ENCODE measurements around the gene SH3TC2.

The SH3TC2 gene

DNA sequence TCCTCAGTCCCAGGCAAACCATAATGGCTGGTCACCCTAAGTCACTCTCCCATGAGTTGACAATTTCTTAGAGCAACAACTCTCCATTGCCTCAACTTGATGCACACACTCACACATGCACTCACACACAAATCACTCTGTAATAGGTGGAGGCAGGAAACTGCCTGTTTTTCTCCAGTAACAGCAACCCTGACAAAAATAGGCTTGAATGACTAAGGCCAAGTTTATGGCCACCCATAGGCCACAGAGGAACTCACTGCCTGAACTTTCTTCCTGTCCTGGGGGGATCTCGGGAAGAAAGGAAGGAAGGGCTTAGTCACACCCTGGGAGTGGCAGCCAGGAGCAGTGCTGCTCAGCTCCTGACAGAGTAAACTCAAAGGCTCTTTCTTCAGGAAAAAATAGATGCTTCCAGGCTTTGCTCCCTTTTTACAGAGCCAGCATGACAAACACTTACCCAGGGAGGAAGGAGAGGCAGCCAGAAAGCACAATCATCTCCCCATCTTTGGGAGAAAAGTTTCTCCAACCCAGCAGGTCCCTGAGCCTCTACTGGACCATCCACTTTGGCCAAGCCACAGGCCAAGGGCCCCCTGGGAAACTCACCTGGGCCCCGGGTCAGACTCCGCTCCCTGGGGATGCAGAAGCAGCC lies 368 bp downstream of the SH3TC2 start:
- no peak for DNase-seq (ENCODE audit: low read depth, low spot score)
- no peak overlapping the region for H3K4me3 ChIP-seq (ENCODE audit: low read length)

DNA sequence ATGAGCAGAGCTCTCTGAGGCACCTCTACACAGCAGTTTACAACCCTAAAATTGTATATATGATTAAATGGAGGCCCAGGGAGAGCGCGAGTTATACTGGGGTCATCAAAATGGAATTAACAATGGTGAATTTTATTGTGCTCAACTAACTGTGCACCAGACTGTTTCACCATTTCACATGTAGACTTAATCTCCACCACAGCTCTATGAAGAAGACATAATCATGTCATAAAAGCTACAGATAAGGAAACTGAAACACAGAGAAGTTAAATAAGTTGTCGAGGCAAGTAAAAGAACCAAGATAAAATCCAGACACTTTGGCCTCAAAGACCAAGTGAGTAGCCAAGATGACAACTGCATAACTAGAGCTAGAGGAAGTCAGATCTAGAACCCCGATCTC lies 1.5 kb downstream of the SH3TC2 start:
- no peak for DNase-seq (ENCODE audit: low read depth, low spot score)
- no peak overlapping the region for H3K4me3 ChIP-seq (ENCODE audit: low read length)

DNA sequence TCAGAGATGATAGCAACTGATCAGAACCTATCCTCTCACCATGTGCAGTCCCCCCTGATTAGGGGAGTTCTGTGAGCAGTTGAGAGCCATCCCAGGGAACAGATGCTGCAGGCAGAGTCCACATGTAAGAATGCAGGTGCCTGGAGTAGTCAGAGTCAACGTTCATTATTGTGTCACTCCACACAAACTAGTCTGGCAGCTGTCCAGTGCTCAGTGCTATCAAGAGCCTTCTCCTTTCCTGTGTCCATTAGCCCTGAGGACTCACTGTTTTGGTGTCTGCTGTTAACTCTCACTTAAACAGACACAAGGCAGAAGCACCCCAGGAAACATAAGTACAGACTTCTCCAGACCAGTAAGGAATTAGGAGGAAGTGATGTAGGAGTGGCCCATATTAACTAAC lies 2.5 kb downstream of the SH3TC2 start:
- no peak for DNase-seq (ENCODE audit: low read depth, low spot score)
- H3K4me3 ChIP-seq (ENCODE audit: low read length): no peak overlapping the region

- DNase-seq (ENCODE audit: low read depth, low spot score): no peak
- no peak overlapping the region for H3K4me3 ChIP-seq (ENCODE audit: low read length)
Measured at GRCh38 chr5:149056616-149057165, 6.2 kb downstream of the SH3TC2 start.

GRCh38 chr5:149054416-149054815 lies 8.4 kb downstream of the SH3TC2 start:
- no peak for DNase-seq (ENCODE audit: low read depth, low spot score)
- no peak overlapping the region for H3K4me3 ChIP-seq (ENCODE audit: low read length)

DNA sequence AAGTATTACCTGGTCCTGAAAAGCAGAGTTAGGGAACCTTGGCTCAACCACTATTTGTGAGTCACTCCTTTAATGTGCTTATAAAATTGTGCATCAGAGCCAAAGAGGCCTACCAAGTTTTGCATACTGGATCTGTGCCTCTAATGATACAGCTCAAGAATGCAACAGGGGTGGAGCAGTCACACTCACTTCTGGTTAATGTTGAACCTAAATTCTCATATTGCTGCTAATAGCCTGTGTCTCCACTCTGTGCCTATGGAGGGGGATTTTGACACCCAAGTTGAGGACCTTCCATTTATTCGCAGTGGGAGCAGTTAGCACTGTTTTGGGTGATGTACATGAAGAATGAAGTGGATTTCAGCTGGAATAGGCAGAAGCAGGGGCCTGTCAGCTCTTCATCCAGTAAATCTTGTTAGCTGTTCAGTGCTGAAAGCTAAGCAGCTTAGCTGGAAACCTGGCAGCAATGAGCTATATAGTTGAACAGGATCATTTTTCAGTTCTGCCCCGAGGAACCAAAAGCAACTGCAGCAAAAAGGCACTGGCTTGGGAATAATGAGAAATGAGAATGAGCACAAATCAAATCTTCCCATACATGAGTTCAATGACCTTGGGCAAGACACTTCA lies 9.7 kb downstream of the SH3TC2 start:
- no peak overlapping the region for H3K4me3 ChIP-seq (ENCODE audit: low read length)
- no peak for DNase-seq (ENCODE audit: low read depth, low spot score)

DNA sequence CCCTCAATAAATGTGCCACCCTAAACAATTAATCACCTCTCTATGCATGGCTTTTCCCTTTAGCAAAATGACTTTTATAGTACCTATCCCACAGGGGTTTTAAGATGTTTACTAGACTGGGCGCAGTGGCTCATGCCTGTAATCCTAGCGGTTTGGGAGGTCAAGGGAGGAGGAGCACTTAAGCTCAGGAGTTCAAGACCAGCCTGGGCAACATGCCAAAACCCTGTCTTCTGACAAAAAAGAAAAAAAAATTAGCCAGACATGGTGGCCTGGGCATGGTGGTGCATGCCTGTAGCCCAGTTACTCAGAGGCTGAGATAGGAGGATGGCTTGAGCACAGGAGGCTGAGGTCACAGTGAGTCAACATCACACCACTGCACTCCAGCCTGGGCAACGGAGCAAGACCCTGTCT lies 13.5 kb downstream of the SH3TC2 start:
- H3K4me3 ChIP-seq (ENCODE audit: low read length): no peak overlapping the region
- no peak for DNase-seq (ENCODE audit: low read depth, low spot score)

DNA sequence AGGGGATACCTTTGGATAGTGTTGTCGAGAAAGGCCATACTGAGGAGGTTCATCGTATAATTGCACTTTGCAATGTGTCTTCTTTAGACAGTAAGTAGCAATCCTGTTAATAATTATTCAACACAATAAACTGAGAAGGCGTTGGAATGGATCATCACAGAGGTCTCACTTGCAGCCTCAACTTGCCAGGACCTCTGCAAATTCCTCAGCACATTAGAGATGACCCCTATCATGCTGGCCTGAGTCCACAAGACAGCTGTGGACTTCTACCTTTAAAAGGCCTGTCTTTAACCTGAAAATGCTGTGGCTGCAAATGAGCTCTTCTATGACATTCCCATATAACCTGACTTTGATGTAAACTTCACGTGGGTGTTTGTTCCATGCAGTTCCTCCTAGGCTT lies 14.1 kb downstream of the SH3TC2 start:
- H3K4me3 ChIP-seq (ENCODE audit: low read length): no peak overlapping the region
- DNase-seq (ENCODE audit: low read depth, low spot score): no peak

DNA sequence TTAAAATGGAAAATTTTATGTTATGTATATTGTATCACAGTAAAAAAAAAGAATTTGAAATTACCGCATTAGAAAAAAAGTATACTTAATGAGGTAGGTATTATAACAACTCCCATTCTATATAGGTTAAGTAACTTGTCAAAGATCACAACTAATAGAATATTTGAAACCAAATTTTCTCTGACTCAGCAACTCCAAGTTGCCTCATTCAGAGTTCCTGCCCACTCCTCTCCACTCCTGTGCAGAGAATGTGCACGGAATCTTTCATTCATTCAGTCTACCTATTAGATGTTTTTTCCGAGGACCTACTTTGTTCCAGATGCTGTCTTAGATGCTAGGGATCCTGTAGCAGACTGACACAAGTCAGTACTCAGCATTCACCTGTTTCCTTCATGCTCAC lies 15.4 kb downstream of the SH3TC2 start:
- H3K4me3 ChIP-seq (ENCODE audit: low read length): no peak overlapping the region
- DNase-seq (ENCODE audit: low read depth, low spot score): no peak

- H3K4me3 ChIP-seq (ENCODE audit: low read length): no peak overlapping the region
- DNase-seq (ENCODE audit: low read depth, low spot score): no peak
Measured at GRCh38 chr5:149046196-149046829, 16.5 kb downstream of the SH3TC2 start.

DNA sequence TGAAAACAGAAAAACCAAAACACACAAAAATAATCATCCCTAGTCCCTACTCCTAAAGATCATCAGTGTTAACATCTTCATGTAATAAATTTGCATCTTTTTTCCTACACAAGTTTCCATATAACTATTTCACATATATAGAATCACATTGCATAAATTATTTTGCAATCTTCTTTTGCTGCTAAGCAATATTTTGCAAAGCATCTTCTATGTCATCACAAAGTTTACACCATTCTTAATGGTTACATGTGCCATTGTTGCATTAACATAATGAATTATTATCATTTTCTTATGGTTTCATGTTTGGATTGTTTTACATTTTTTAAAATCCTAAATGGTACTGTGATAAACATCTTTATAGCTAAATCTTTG lies 17.8 kb downstream of the SH3TC2 start:
- H3K4me3 ChIP-seq (ENCODE audit: low read length): no peak overlapping the region
- DNase-seq (ENCODE audit: low read depth, low spot score): no peak

- DNase-seq (ENCODE audit: low read depth, low spot score): no peak
- H3K4me3 ChIP-seq (ENCODE audit: low read length): no peak overlapping the region
Measured at GRCh38 chr5:149044453-149045088, 18.3 kb downstream of the SH3TC2 start.

DNA sequence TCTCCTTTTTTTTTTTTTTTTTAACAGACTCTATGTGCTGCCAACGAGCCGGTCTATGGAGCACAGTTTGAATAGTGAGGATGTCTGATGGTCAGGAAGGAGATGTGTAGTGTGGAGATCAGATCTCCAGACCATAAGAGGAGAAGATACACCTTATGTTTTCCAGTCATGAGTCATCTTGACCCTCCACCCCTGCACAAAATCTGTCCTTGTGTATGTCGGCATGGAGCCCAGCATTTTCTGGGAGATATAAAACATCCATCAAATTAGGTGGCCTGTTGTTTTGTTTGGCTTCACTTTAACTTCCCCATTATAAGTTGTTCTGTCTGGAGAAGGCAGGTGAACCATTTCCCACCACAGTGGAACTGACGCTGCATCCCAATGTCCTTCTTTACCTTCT lies 19.2 kb downstream of the SH3TC2 start:
- DNase-seq (ENCODE audit: low read depth, low spot score): no peak
- no peak overlapping the region for H3K4me3 ChIP-seq (ENCODE audit: low read length)

DNA sequence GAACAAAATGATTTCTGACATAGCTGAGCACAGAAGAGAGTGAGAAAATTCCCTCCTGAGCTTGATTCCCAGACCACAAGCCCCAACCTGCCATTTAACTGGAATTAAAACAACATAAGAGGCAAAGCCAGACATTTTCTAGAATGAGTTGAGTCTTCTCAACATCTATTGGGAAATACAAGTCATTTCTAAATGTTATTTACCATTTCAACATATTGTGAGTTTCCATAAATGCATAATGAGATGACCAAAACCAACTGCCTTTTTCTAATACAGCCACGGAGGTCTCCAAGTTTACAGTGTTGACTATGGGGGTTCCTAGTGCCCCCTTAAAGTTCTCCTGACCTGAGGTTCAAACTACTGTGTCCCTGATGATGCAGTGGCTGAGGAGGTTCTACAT lies 20.0 kb downstream of the SH3TC2 start:
- no peak for DNase-seq (ENCODE audit: low read depth, low spot score)
- H3K4me3 ChIP-seq (ENCODE audit: low read length): no peak overlapping the region

- no peak overlapping the region for H3K4me3 ChIP-seq (ENCODE audit: low read length)
- DNase-seq (ENCODE audit: low read depth, low spot score): no peak
Measured at GRCh38 chr5:149041242-149041641, 21.6 kb downstream of the SH3TC2 start.

GRCh38 chr5:149040421-149040820 lies 22.4 kb downstream of the SH3TC2 start:
- no peak overlapping the region for H3K4me3 ChIP-seq (ENCODE audit: low read length)
- DNase-seq (ENCODE audit: low read depth, low spot score): no peak

GRCh38 chr5:149039506-149039905 lies 23.4 kb downstream of the SH3TC2 start:
- H3K4me3 ChIP-seq (ENCODE audit: low read length): no peak overlapping the region
- DNase-seq (ENCODE audit: low read depth, low spot score): no peak

GRCh38 chr5:149038336-149039080 lies 24.4 kb downstream of the SH3TC2 start:
- H3K4me3 ChIP-seq (ENCODE audit: low read length): no peak overlapping the region
- DNase-seq (ENCODE audit: low read depth, low spot score): no peak

DNA sequence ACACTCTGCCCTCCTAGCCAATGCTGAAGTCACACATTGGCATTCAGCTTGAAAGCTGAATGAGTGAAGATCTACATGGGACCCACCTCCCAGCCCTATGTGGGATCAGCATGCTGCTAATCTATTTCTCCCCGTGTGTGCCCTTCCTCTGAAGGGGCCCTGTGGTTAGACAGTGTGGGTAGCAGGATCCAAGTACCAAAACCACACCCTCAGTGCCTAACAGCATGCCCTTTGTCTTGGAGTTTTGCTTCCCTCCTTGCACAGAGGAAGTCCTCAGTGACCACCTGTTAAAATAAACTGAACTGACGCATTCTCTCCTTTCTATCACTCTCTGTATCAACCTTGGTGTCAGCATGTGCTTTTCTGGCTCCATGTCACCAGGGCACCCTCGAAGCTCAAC lies 25.0 kb downstream of the SH3TC2 start:
- H3K4me3 ChIP-seq (ENCODE audit: low read length): no peak overlapping the region
- peak; percentile 71 for DNase-seq (ENCODE audit: low read depth, low spot score)

All from Jurkat, Clone E6-1 (cell line).